GM06990 (cell line): ENCODE measurements around the gene CEACAM19.

Experiments used
- DNase-seq: peaks from one replicate; pipeline ENCODE4 v3.0.0-alpha.2; 2011; ENCODE audit not compliant: insufficient read length; ENCODE audit errors: extremely low read depth
- H3K27me3 ChIP-seq: replicated peaks from 2 replicates; pipeline ENCODE4 v1.6.0; 2011; ENCODE audit warnings: low read length; ENCODE audit not compliant: control insufficient read depth, insufficient read depth
- H3K36me3 ChIP-seq: 2 replicates; pipeline ENCODE4 v1.5.1; 2011; ENCODE audit warnings: low read length; ENCODE audit not compliant: control insufficient read depth, insufficient read depth
- H3K4me3 ChIP-seq: replicated peaks from 2 replicates; pipeline ENCODE4 v1.5.1; 2011; ENCODE audit warnings: low read depth, mild to moderate bottlenecking, control low read depth, low read length
- TF ChIP-seq, protein P1 (sequence below): IDR thresholded peaks from 2 replicates; pipeline ENCODE4 v1.5.1; 2011; ENCODE audit warnings: low read length, control low read depth, mild to moderate bottlenecking, inconsistent platforms; ENCODE audit not compliant: insufficient read depth, poor library complexity, severe bottlenecking

Gene CEACAM19

DNA sequence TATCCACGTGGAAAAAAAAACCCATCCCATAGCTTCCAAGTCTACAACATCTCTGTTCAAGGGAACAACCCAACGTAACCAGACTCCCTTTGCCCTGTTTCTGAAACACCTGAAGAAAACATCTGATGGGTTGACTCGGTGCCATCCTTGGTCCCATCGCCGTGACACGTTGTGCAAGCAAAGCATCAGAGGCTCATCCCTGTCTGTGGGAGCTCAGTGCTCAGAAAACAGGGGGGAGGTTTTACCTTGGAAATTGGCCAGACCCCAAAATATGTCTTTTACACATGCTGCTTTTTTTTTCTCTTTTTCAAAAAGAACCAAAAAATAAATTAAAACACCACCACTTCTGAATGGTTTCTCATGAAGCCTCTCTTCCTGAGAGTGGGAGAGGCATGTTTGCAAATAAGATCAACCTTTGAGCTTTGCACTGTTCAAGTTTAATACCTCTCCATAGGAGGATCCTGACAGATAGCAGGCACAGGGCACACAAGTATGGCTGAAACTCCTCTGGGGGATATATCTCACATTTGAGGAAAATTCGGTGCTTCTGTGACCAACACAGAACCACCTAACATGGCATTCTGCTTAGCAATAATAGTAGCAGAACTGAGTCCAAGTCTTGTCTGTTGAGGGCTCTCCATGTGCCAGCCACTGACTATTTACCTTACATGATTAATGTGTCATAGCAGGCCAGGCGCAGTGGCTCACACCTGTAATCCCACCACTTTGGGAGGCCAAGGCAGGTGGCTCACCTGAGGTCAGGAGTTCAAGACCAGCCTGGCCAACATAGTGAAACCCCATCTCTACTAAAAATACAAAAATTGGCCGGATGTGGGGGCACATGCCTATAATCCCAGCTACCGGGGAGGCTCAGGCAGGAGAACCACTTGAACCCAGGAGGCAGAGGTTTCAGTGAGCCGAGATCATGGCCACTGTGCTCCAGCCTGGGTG is 34.6 kb upstream of the CEACAM19 start:
- Histone ChIP-seq H3K36me3 (no peaks in the 10 kb centered on the region), H3K27me3 (no peaks in the 10 kb centered on the region), H3K4me3 (no peak overlapping the region)
- DNase-seq, result no peak
- TF ChIP-seq, protein P1, sequence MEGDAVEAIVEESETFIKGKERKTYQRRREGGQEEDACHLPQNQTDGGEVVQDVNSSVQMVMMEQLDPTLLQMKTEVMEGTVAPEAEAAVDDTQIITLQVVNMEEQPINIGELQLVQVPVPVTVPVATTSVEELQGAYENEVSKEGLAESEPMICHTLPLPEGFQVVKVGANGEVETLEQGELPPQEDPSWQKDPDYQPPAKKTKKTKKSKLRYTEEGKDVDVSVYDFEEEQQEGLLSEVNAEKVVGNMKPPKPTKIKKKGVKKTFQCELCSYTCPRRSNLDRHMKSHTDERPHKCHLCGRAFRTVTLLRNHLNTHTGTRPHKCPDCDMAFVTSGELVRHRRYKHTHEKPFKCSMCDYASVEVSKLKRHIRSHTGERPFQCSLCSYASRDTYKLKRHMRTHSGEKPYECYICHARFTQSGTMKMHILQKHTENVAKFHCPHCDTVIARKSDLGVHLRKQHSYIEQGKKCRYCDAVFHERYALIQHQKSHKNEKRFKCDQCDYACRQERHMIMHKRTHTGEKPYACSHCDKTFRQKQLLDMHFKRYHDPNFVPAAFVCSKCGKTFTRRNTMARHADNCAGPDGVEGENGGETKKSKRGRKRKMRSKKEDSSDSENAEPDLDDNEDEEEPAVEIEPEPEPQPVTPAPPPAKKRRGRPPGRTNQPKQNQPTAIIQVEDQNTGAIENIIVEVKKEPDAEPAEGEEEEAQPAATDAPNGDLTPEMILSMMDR, result no peak

DNA sequence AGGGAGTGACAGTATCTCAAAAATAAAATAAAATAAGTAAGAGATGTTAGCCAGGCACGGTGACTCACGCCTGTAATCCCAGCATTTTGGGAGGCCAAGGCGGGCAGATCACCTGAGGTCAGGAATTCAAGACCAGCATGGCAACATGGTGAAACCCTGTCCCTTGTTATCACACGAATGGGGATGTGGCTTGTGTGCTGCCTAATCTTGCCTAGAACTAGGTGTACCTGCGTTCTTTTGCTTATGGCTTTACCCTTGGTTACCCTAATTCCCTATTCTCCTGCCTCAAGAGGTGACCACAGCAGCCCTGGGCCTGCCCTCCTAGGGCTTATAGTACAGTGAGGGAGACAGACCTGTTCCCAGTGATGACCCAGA is 33.9 kb upstream of the CEACAM19 start:
- Histone ChIP-seq H3K4me3 (no peak overlapping the region), H3K27me3 (no peaks in the 10 kb centered on the region), H3K36me3 (no peaks in the 10 kb centered on the region)
- DNase-seq, result no peak
- TF ChIP-seq, protein P1, result no peak

DNA sequence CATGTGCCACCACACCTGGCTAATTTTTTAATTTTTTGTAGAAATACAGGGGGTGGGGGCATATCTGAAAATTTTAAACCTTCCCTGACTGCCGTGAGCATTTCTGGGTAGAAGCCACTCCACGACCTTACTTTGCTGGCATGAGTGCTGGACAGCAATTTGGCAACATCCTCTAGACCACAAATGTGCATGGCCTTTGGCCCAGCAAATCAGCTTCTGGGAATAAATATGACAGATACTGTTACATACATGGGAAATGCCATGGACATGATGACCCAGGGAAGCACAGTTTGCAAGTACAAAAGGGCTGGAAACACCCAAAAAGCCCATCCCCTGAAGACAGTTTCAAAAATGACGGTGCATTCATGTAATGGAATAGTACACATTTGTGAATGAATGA is 30.8 kb upstream of the CEACAM19 start:
- TF ChIP-seq, protein P1, result no peak
- no peak for DNase-seq
- no peak overlapping the region for H3K4me3 ChIP-seq
- no peaks in the 10 kb centered on the region; the same call in 1 of the 2 replicates for H3K27me3 ChIP-seq
- no peaks in the 10 kb centered on the region for H3K36me3 ChIP-seq

DNA sequence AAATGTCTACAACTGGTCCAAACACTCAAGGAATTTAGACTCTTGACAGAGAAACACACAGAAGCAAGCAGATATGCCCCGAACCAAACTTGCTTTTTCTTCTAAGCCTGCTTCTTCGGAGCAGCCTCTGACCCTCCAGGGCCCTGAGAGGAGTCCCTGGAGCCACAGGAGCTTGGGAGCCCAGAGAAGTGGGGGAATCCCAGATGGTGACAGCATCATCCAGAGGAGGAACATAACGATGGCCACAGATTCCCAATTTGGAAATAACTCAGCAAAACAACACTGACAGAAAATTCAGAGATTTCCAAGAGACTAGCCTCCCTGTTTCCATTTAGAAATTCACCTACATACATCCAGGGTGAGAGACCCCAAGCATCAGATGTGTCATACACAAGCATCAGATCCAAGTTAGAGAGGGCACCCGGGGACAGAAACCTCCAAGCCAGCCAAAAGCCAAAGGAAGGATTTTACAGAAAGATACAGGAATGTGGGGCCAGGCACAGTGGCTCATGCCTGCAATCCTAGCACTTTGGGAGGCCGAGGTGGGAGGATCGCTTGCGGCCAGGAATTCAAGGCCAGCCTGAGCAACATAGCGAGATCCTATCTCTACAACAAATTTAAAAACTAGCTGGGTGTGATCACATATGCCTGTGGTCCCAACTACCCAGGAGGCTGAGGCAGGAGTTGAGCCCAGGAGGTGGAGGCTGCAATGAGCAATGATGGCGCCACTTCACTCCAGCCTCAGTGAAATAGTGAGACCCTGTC is 29.6 kb upstream of the CEACAM19 start:
- Histone ChIP-seq H3K27me3 (no peaks in the 10 kb centered on the region; the same call in 1 of the 2 replicates), H3K4me3 (no peak overlapping the region), H3K36me3 (no peaks in the 10 kb centered on the region)
- TF ChIP-seq, protein P1, result no peak
- no peak for DNase-seq

DNA sequence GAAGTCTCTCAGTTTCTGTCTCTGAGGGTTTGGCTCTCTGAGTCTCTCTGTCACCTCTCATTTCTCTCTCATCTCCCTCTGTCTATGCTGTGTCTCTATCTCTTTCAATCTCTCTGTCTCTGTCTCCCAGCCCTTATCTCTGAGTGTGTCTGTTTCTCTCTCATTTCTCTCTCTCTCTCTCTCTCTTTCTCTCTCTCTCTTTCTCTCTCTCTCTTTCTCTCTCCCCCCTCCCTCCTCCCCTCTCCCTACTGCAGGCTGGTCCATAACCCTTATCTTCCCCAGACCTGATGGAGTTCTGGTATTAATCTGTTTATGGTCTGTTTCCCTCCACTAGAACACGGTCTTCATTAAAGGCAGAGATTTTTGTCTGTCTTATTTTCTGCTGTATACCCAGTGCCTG is 28.9 kb upstream of the CEACAM19 start:
- TF ChIP-seq, protein P1, result no peak
- no peak for DNase-seq
- Histone ChIP-seq H3K27me3 (no peaks in the 10 kb centered on the region; the same call in 1 of the 2 replicates), H3K36me3 (no peaks in the 10 kb centered on the region), H3K4me3 (no peak overlapping the region)
